ENCODE measurements around the gene SOX4. TPM values are rescaled to one million over a fixed set of nuclear protein-coding genes. Genes with fewer than 3 reads are reported as not detected.

SOX4 gene
- total RNA-seq, 1 donor from 2014 or later = 19.6 TPM

- intact Hi-C loops (cut with DNase I) = no loop called here
- TF ChIP-seq CTCF (IDR thresholded peaks at IDR 0.05) = peak; percentile 56
- DNase-seq (no peak), ATAC-seq (peak in 1 of 2 donors; percentile 10)
- Histone ChIP-seq H3K4me3 (peak overlapping the region; percentile 79), H3K9me3 (no peaks in the 10 kb centered on the region), H3K27me3 (ENCODE audit: low read depth) (no peaks in the 10 kb centered on the region), H3K4me1 (peaks cover 20% of the 10 kb centered on the region), H3K36me3 (no peaks in the 10 kb centered on the region), H3K27ac (peak overlapping the region; percentile 90)
Observed at GRCh38 chr6:21596949-21597682, 3.6 kb downstream of the SOX4 start.

GRCh38 chr6:21597801-21598673 is 4.5 kb downstream of the SOX4 start:
- intact Hi-C loops (cut with DNase I) = no loop called here
- no peak for TF ChIP-seq CTCF (IDR thresholded peaks at IDR 0.05)
- H3K4me1 ChIP-seq = peaks cover 17% of the 10 kb centered on the region
- no peaks in the 10 kb centered on the region for H3K27me3 ChIP-seq (ENCODE audit: low read depth)
- no peak overlapping the region for H3K27ac ChIP-seq
- ATAC-seq (no peak), DNase-seq (no peak)
- no peaks in the 10 kb centered on the region for H3K9me3 ChIP-seq
- peak overlapping the region; percentile 79 for H3K4me3 ChIP-seq
- no peaks in the 10 kb centered on the region for H3K36me3 ChIP-seq

- H3K4me3 ChIP-seq = peak overlapping the region; percentile 79
- intact Hi-C loops (cut with DNase I) = no loop called here
- no peak for DNase-seq
Observed at GRCh38 chr6:21598674-21599023, 5.1 kb downstream of the SOX4 start.

GRCh38 chr6:21599051-21599696 is 5.6 kb downstream of the SOX4 start:
- Histone ChIP-seq H3K27me3 (ENCODE audit: low read depth) (no peaks in the 10 kb centered on the region), H3K4me1 (peaks cover 13% of the 10 kb centered on the region), H3K27ac (no peak overlapping the region), H3K9me3 (no peaks in the 10 kb centered on the region), H3K36me3 (no peaks in the 10 kb centered on the region), H3K4me3 (peak overlapping the region; percentile 79)
- DNase-seq (no peak), ATAC-seq (no peak)
- intact Hi-C loops (cut with DNase I) = no loop called here
- TF ChIP-seq CTCF (IDR thresholded peaks at IDR 0.05) = no peak

More at GRCh38 chr6:21598674-21599023, 5.1 kb downstream of the SOX4 start:
- Histone ChIP-seq H3K4me1 (peaks cover 13% of the 10 kb centered on the region), H3K36me3 (no peaks in the 10 kb centered on the region), H3K9me3 (no peaks in the 10 kb centered on the region), H3K27ac (no peak overlapping the region), H3K27me3 (ENCODE audit: low read depth) (no peaks in the 10 kb centered on the region)
- ATAC-seq = no peak
- TF ChIP-seq CTCF (IDR thresholded peaks at IDR 0.05) = no peak

- Histone ChIP-seq H3K4me3 (no peak overlapping the region), H3K36me3 (no peaks in the 10 kb centered on the region), H3K27ac (no peak overlapping the region), H3K27me3 (ENCODE audit: low read depth) (no peaks in the 10 kb centered on the region), H3K9me3 (no peaks in the 10 kb centered on the region), H3K4me1 (peaks cover 13% of the 10 kb centered on the region)
- no peak for ATAC-seq
- intact Hi-C loops (cut with DNase I) = no loop called here
- no peak for DNase-seq
- TF ChIP-seq CTCF (IDR thresholded peaks at IDR 0.05) = no peak
Observed at GRCh38 chr6:21601339-21601923, 7.9 kb downstream of the SOX4 start.
